ENCODE data around the gene EZH1. TPM values are rescaled to one million over a fixed set of nuclear protein-coding genes. Genes with fewer than 3 reads are reported as not detected.

Gene EZH1
- total RNA-seq (2021) (22.8 and 24.8 TPM in 2 replicates), Bru-seq, nascent RNA (percentile 58 among the genes with signal in this experiment), BruChase-seq, experiment 1, labeled RNA remaining after a 2-hour chase (percentile 64 among the genes with signal in this experiment), BruChase-seq, experiment 2, labeled RNA remaining after a 6-hour chase (percentile 66 among the genes with signal in this experiment)
- long read RNA-seq, full-length matches to known transcripts = 3 of 11 reads
- long read RNA-seq, partial matches to known transcripts = 3 of 11 reads
- long read RNA-seq, other reads (novel, unspliced or antisense) = 5 of 11 reads

- peak; percentile 75 to 92 for DNase-seq
- H2AFZ ChIP-seq = peak within 1 kb of the TSS; percentile 78
- H3K4me2 ChIP-seq = peak within 1 kb of the TSS; percentile 75
- BruUV-seq (replicated peaks) = no TSS peak
- intact Hi-C loops (cut with micrococcal nuclease; ENCODE audit: unreplicated experiment) = no loop called here
- no peak for TF ChIP-seq EZH2 (IDR thresholded peaks at IDR 0.05; ENCODE audit: low read depth)
- TF ChIP-seq CTCF (conservative IDR thresholded peaks at IDR 0.05) = no peak
- ChIA-PET POLR2A (ENCODE audit: unreplicated experiment) (no interaction called here), CTCF (no interaction called here)
- peak within 1 kb of the TSS; percentile 78 for H3K4me3 ChIP-seq
- peak within 1 kb of the TSS; percentile 65 for H3K27ac ChIP-seq
- H3K79me2 ChIP-seq (ENCODE audit: low read depth) = peaks cover 13% of the 10 kb centered on the region; the same call in 1 of the 2 replicates
- H3K9me2 ChIP-seq (ENCODE audit: insufficient read depth) = no peaks in the 10 kb centered on the region
- H3K27me3 ChIP-seq (ENCODE audit: insufficient read depth, low read depth) = no peaks in the 10 kb centered on the region
- H3K9me3 ChIP-seq (ENCODE audit: insufficient read depth, low read depth) = no peaks in the 10 kb centered on the region
- H3K4me1 ChIP-seq (replicated peaks; ENCODE audit: insufficient read depth) = peaks cover 13% of the 10 kb centered on the region
- no peaks in the 10 kb centered on the region for H3K36me3 ChIP-seq (ENCODE audit: low read depth)
- H3F3A ChIP-seq (ENCODE audit: insufficient read depth, low read depth) = no peaks in the 10 kb centered on the region; the same call in 1 of the 2 replicates
- no peaks in the 10 kb centered on the region for H4K20me1 ChIP-seq (ENCODE audit: insufficient read depth)
Observed at GRCh38 chr17:42744806-42745617, at the start of gene EZH1. Gene EZH1, minus strand, starts transcription at chr17:42745040. Its CDS starts 16,099 bp downstream, at chr17:42728941.

GRCh38 chr17:42792545-42792944 lies 47.7 kb upstream of the EZH1 start:
- POLR2A ChIA-PET (ENCODE audit: unreplicated experiment) = no interaction called here
- intact Hi-C loops (cut with micrococcal nuclease; ENCODE audit: unreplicated experiment) = no loop called here
- Histone ChIP-seq H3K4me3 (no peak overlapping the region), H3K4me1 (replicated peaks; ENCODE audit: insufficient read depth) (peaks cover 7% of the 10 kb centered on the region), H3K4me2 (no peak overlapping the region), H4K20me1 (ENCODE audit: insufficient read depth) (no peaks in the 10 kb centered on the region), H3K79me2 (ENCODE audit: low read depth) (peaks cover 14% of the 10 kb centered on the region), H3K9me2 (ENCODE audit: insufficient read depth) (no peaks in the 10 kb centered on the region), H3F3A (ENCODE audit: insufficient read depth, low read depth) (peaks cover 15% of the 10 kb centered on the region), H3K27ac (no peak overlapping the region), H2AFZ (no peak overlapping the region), H3K9me3 (ENCODE audit: insufficient read depth, low read depth) (no peaks in the 10 kb centered on the region), H3K27me3 (ENCODE audit: insufficient read depth, low read depth) (no peaks in the 10 kb centered on the region), H3K36me3 (ENCODE audit: low read depth) (peaks cover 6% of the 10 kb centered on the region; the same call in 1 of the 2 replicates)
- DNase-seq = no peak
- no TSS peak for BruUV-seq (replicated peaks)
- TF ChIP-seq CTCF (conservative IDR thresholded peaks at IDR 0.05) (no peak), EZH2 (IDR thresholded peaks at IDR 0.05; ENCODE audit: low read depth) (no peak)
- CTCF ChIA-PET = no interaction called here

GRCh38 chr17:42791948-42792347 lies 47.1 kb upstream of the EZH1 start:
- Histone ChIP-seq H3F3A (ENCODE audit: insufficient read depth, low read depth) (peaks cover 15% of the 10 kb centered on the region), H3K36me3 (ENCODE audit: low read depth) (peaks cover 6% of the 10 kb centered on the region; the same call in 1 of the 2 replicates), H3K9me2 (ENCODE audit: insufficient read depth) (no peaks in the 10 kb centered on the region), H3K79me2 (ENCODE audit: low read depth) (peaks cover 8% of the 10 kb centered on the region), H4K20me1 (ENCODE audit: insufficient read depth) (no peaks in the 10 kb centered on the region), H3K4me2 (no peak overlapping the region), H3K4me3 (no peak overlapping the region), H3K27ac (no peak overlapping the region), H3K9me3 (ENCODE audit: insufficient read depth, low read depth) (no peaks in the 10 kb centered on the region), H3K27me3 (ENCODE audit: insufficient read depth, low read depth) (no peaks in the 10 kb centered on the region), H2AFZ (no peak overlapping the region), H3K4me1 (replicated peaks; ENCODE audit: insufficient read depth) (peaks cover 1% of the 10 kb centered on the region)
- no peak for TF ChIP-seq CTCF (conservative IDR thresholded peaks at IDR 0.05)
- TF ChIP-seq EZH2 (IDR thresholded peaks at IDR 0.05; ENCODE audit: low read depth) = no peak
- BruUV-seq (replicated peaks) = no TSS peak
- intact Hi-C loops (cut with micrococcal nuclease; ENCODE audit: unreplicated experiment) = no loop called here
- CTCF ChIA-PET = interaction anchor here (0.5 kb wide), 1 partner anchor 99 kb away, joined by 3 read pairs; no protein-coding TSS in a partner anchor
- POLR2A ChIA-PET (ENCODE audit: unreplicated experiment) = no interaction called here
- no peak for DNase-seq

All from PC-9 (cell line).